Upper lobe of left lung (tissue), 6 donors: ENCODE results near the gene TCF7L1. TPM values are rescaled to one million over a fixed set of nuclear protein-coding genes. Genes with fewer than 3 reads are reported as not detected.

ENCODE experiments used
- ATAC-seq, 2 donors: fragments of 200-7000 bp; cut with Tn5 transposase; one replicate each; pipeline ENCODE4 v1.9.1; 2022; ENCODE audit warnings: mild to moderate bottlenecking in 2 of 2, moderate library complexity in 2 of 2; ENCODE audit not compliant: low FRiP score in 2 of 2
- DNase-seq, 2 donors: peaks; one replicate each; pipeline ENCODE4 v3.0.0-alpha.2; 2019 to 2020
- H3K27ac ChIP-seq, 4 donors: fragments of 200-600 bp; sonication (generic); one replicate each; pipeline ENCODE4 v1.5.1; 2016 to 2019
- H3K27me3 ChIP-seq, 4 donors: fragments of 200-600 bp; sonication (generic); one replicate each; pipeline ENCODE4 v1.5.1; 2017 to 2019
- H3K36me3 ChIP-seq, 4 donors: fragments of 200-600 bp; sonication (generic); one replicate each; pipeline ENCODE4 v1.5.1; 2016 to 2019
- H3K4me1 ChIP-seq, 4 donors: fragments of 200-600 bp; sonication (generic); one replicate each; pipeline ENCODE4 v1.5.1; 2018 to 2019
- H3K4me3 ChIP-seq, 4 donors: fragments of 200-600 bp; sonication (generic); one replicate each; pipeline ENCODE4 v1.5.1; 2017 to 2019; ENCODE audit warnings: mild to moderate bottlenecking in 2 of 4, moderate library complexity in 1 of 4
- H3K9me3 ChIP-seq, 4 donors: fragments of 200-600 bp; sonication (generic); one replicate each; pipeline ENCODE4 v1.5.1; 2018 to 2019
- EP300 ChIP-seq, 4 donors: sonication (generic); formaldehyde crosslinking; IDR thresholded peaks; one replicate each; pipeline ENCODE4 v1.5.1; 2017; ENCODE audit warnings: antibody characterized with exemption in 4 of 4, control low read depth in 2 of 4
- POLR2A ChIP-seq, 4 donors: fragments of 450-650 bp; IDR thresholded peaks; one replicate each; pipeline ENCODE4 v1.5.1; 2016 to 2017; ENCODE audit warnings: antibody characterized with exemption in 4 of 4, mild to moderate bottlenecking in 2 of 4
- POLR2AphosphoS5 ChIP-seq, 2 donors: sonication (generic); formaldehyde crosslinking; IDR thresholded peaks; one replicate each; pipeline ENCODE4 v1.5.1; 2017; ENCODE audit warnings: antibody characterized with exemption in 2 of 2
- WGBS, 2 donors: methylation state at CpG; one replicate each; pipeline ENCODE4 v1.1.5; 2017 to 2018; 5-methylcytosine and 5-hydroxymethylcytosine counted together
- total RNA-seq, 6 donors: library from RNA; depleted of rRNA in 4 of 6; stranded (reverse); fragments of >200 nt in 4 of 6; gene quantifications; one replicate each; pipeline versions ENCODE4 v1.1.0 to v1.2.1, GENCODE V29; 2016 to 2021
- TF ChIP-seq, protein P1 (sequence below), 6 experiments: fragments of 450-650 bp in 4 of 6; fragments of 200-600 bp in 2 of 6; sonication (generic) in 2 of 6; IDR thresholded peaks; one replicate each; pipeline ENCODE4 v1.5.1; 2016 to 2019; ENCODE audit warnings: antibody characterized with exemption in 6 of 6
- donor health status: DM: no; HTN: no; CAD: no; lungs with moderate emphysema.
- donor health status: DM: no; HTN: yes; CAD: no; lungs with severe emphysema.

TCF7L1 gene
- total RNA-seq, 6 donors from 2014 or later = 7.3 to 18.4 (median 11.2) TPM

DNA sequence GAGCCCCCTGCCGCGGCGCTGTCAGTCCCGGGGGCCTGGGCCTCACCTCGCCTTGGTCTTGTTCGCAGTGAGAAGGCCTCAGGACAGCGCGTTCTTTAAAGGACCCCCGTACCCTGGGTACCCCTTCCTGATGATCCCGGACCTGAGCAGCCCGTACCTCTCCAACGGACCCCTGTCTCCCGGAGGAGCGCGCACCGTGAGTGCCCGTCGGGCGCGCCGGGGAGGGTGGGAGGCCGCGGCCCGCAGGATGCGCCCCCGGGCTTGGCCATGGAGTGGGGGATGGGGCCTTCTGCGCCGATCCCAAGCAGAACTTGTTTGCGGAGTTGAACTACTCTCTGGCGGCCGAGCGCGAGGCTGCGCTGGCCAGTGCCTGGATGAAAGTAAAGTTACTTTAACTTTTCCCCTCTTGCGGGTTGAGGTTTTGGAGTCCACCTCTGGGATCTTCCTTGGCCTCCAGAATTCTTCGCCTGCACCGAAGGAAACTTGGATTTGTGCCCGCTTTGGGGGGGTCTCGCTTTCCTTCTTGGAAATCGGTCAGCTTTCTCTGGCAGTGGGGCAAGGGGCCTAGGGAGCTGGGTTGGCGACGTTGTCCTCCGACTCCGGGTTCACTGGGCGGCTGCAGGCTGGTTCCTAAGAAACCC lies 1.2 kb downstream of the TCF7L1 start:
- H3K4me3 ChIP-seq = peak overlapping the region; percentile 26 to 86 (median 66)
- peak; percentile 28 to 56 for ATAC-seq
- 13 to 31% methylated on average over 19 to 35 of the region's 45 CpGs for WGBS, 2 donors

GRCh38 chr2:85134896-85135659 lies 1.9 kb downstream of the TCF7L1 start:
- ATAC-seq = no peak
- WGBS, 2 donors = 36 to 58% methylated on average over 30 to 46 of the region's 46 CpGs
- H3K9me3 ChIP-seq = no peaks in the 10 kb centered on the region
- H3K4me3 ChIP-seq = peak overlapping the region; percentile 26 to 86 (median 66)
- H3K27ac ChIP-seq = peak overlapping the region; percentile 52 to 89 (median 79)
- H3K4me1 ChIP-seq = peaks cover 18 to 44% (median 26%) of the 10 kb centered on the region in 4 donors
- H3K27me3 ChIP-seq = peaks cover 0 to 6% (median 0%) of the 10 kb centered on the region in 4 donors
- TF ChIP-seq EP300 (IDR thresholded peaks at IDR 0.05) = no peak
- TF ChIP-seq POLR2A (IDR thresholded peaks at IDR 0.05) = no peak
- peak; percentile 25 to 68 for DNase-seq
- H3K36me3 ChIP-seq = no peaks in the 10 kb centered on the region

More for the DNA sequence above, 1.2 kb downstream of the TCF7L1 start:
- Histone ChIP-seq H3K4me1 (peaks cover 18 to 44% (median 26%) of the 10 kb centered on the region in 4 donors), H3K27me3 (peaks cover 0 to 6% (median 0%) of the 10 kb centered on the region in 4 donors), H3K36me3 (no peaks in the 10 kb centered on the region), H3K9me3 (no peaks in the 10 kb centered on the region), H3K27ac (peak overlapping the region; percentile 52 to 89 (median 79))
- TF ChIP-seq POLR2A (IDR thresholded peaks at IDR 0.05) (no peak), POLR2AphosphoS5 (IDR thresholded peaks at IDR 0.05) (no peak), EP300 (IDR thresholded peaks at IDR 0.05) (no peak)
- TF ChIP-seq, protein P1, sequence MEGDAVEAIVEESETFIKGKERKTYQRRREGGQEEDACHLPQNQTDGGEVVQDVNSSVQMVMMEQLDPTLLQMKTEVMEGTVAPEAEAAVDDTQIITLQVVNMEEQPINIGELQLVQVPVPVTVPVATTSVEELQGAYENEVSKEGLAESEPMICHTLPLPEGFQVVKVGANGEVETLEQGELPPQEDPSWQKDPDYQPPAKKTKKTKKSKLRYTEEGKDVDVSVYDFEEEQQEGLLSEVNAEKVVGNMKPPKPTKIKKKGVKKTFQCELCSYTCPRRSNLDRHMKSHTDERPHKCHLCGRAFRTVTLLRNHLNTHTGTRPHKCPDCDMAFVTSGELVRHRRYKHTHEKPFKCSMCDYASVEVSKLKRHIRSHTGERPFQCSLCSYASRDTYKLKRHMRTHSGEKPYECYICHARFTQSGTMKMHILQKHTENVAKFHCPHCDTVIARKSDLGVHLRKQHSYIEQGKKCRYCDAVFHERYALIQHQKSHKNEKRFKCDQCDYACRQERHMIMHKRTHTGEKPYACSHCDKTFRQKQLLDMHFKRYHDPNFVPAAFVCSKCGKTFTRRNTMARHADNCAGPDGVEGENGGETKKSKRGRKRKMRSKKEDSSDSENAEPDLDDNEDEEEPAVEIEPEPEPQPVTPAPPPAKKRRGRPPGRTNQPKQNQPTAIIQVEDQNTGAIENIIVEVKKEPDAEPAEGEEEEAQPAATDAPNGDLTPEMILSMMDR (IDR thresholded peaks at IDR 0.05) = no peak
- peak; percentile 30 to 87 for DNase-seq

- no peak for DNase-seq
- 75 to 79% methylated on average over 4 of the region's 4 CpGs for WGBS, 2 donors
- no peaks in the 10 kb centered on the region for H3K9me3 ChIP-seq
- H3K36me3 ChIP-seq = no peaks in the 10 kb centered on the region
- peak overlapping the region in 1 of 4 donors; percentile 86 for H3K4me3 ChIP-seq
- ATAC-seq = no peak
- H3K27me3 ChIP-seq = peaks cover 0 to 6% (median 0%) of the 10 kb centered on the region in 4 donors
- H3K4me1 ChIP-seq = peaks cover 18 to 44% (median 26%) of the 10 kb centered on the region in 4 donors
- H3K27ac ChIP-seq = peak overlapping the region in 1 of 4 donors; percentile 80
- TF ChIP-seq, protein P1 (IDR thresholded peaks at IDR 0.05) = no peak
- TF ChIP-seq POLR2AphosphoS5 (IDR thresholded peaks at IDR 0.05) (no peak), EP300 (IDR thresholded peaks at IDR 0.05) (no peak), POLR2A (IDR thresholded peaks at IDR 0.05) (no peak)
Measured at GRCh38 chr2:85135660-85135914, 2.4 kb downstream of the TCF7L1 start.

- Histone ChIP-seq H3K4me3 (no peak overlapping the region), H3K4me1 (peaks cover 18 to 42% (median 26%) of the 10 kb centered on the region in 4 donors), H3K9me3 (no peaks in the 10 kb centered on the region), H3K27me3 (peaks cover 0 to 6% (median 0%) of the 10 kb centered on the region in 4 donors), H3K36me3 (peaks cover 0 to 5% (median 0%) of the 10 kb centered on the region in 4 donors), H3K27ac (no peak overlapping the region)
- ATAC-seq = no peak
- DNase-seq = no peak
- 67 to 72% methylated on average over 1 of the region's 1 CpG for WGBS, 2 donors
- TF ChIP-seq, protein P1 (IDR thresholded peaks at IDR 0.05) = no peak
- TF ChIP-seq POLR2A (IDR thresholded peaks at IDR 0.05) = no peak
- no peak for TF ChIP-seq EP300 (IDR thresholded peaks at IDR 0.05)
- TF ChIP-seq POLR2AphosphoS5 (IDR thresholded peaks at IDR 0.05) = no peak
Measured at GRCh38 chr2:85137156-85137555, 4.0 kb downstream of the TCF7L1 start.

GRCh38 chr2:85143463-85144082 lies 10.4 kb downstream of the TCF7L1 start:
- no peak for ATAC-seq

More at GRCh38 chr2:85143463-85144082, 10.4 kb downstream of the TCF7L1 start:
- no peaks in the 10 kb centered on the region for H3K27me3 ChIP-seq
- TF ChIP-seq, protein P1 (IDR thresholded peaks at IDR 0.05) = no peak
- TF ChIP-seq POLR2A (IDR thresholded peaks at IDR 0.05) = no peak
- TF ChIP-seq EP300 (IDR thresholded peaks at IDR 0.05) = no peak
- no peak for TF ChIP-seq POLR2AphosphoS5 (IDR thresholded peaks at IDR 0.05)
- no peak overlapping the region for H3K27ac ChIP-seq
- H3K4me3 ChIP-seq = no peak overlapping the region
- peaks cover 0 to 5% (median 0%) of the 10 kb centered on the region in 4 donors for H3K36me3 ChIP-seq
- H3K9me3 ChIP-seq = no peaks in the 10 kb centered on the region
- WGBS, 2 donors = 74 to 77% methylated on average over 8 of the region's 8 CpGs
- peaks cover 0 to 12% (median 7%) of the 10 kb centered on the region in 4 donors for H3K4me1 ChIP-seq
- DNase-seq = peak in 1 of 2 donors; percentile 24
